H9 (cell line): ENCODE measurements around the gene RARS2. TPM values are rescaled to one million over a fixed set of nuclear protein-coding genes. Genes with fewer than 3 reads are reported as not detected.
A peak's percentile ranks its signal among the peaks of the same experiment; 100 is the strongest.

ENCODE experiments used
- DNase-seq: peaks from one replicate; pipeline ENCODE4 v3.0.0-alpha.2; 2017
- H2AFZ ChIP-seq: one replicate; pipeline ENCODE4 v1.6.1; 2013; ENCODE audit warnings: mild to moderate bottlenecking, low read length, control low read depth, moderate library complexity
- H2AK5ac ChIP-seq: 2 replicates; pipeline ENCODE4 v1.6.1; 2013; ENCODE audit warnings: low read length, control low read depth, mixed read lengths; ENCODE audit not compliant: insufficient read length
- H2BK120ac ChIP-seq: one replicate; pipeline ENCODE4 v1.6.1; 2013; ENCODE audit warnings: low read depth, mild to moderate bottlenecking, low read length, control low read depth, inconsistent platforms; ENCODE audit not compliant: poor library complexity, severe bottlenecking
- H2BK12ac ChIP-seq: 2 replicates; pipeline ENCODE4 v1.6.1; 2013; ENCODE audit warnings: low read length, control low read depth, mixed read lengths, low read depth; ENCODE audit not compliant: insufficient read length
- H2BK15ac ChIP-seq: 2 replicates; pipeline ENCODE4 v1.6.1; 2013; ENCODE audit warnings: low read depth, low read length, control low read depth
- H2BK20ac ChIP-seq: one replicate; pipeline ENCODE4 v1.6.1; 2013; ENCODE audit warnings: low read depth, mild to moderate bottlenecking, low read length, control low read depth, inconsistent platforms; ENCODE audit not compliant: poor library complexity, severe bottlenecking
- H2BK5ac ChIP-seq: 2 replicates; pipeline ENCODE4 v1.6.1; 2013; ENCODE audit warnings: low read length, control low read depth, mixed read lengths; ENCODE audit not compliant: insufficient read length
- H3K14ac ChIP-seq: 2 replicates; pipeline ENCODE4 v1.6.1; 2013; ENCODE audit warnings: low read length, control low read depth; ENCODE audit not compliant: insufficient read depth
- H3K18ac ChIP-seq: 2 replicates; pipeline ENCODE4 v1.6.1; 2013; ENCODE audit warnings: low read depth, mild to moderate bottlenecking, mixed read lengths, low read length, control low read depth; ENCODE audit not compliant: insufficient read length
- H3K23ac ChIP-seq: 2 replicates; pipeline ENCODE4 v1.6.1; 2013; ENCODE audit warnings: low read length, control low read depth, mixed read lengths, low read depth; ENCODE audit not compliant: insufficient read length
- H3K23me2 ChIP-seq: 2 replicates; pipeline ENCODE4 v1.6.1; 2013; ENCODE audit warnings: low read depth, mild to moderate bottlenecking, mixed read lengths, low read length, control low read depth; ENCODE audit not compliant: insufficient read length, poor library complexity, severe bottlenecking
- H3K27ac ChIP-seq: 2 replicates; pipeline ENCODE4 v1.5.1; 2013; ENCODE audit warnings: low read length, control low read depth, mixed read lengths, low read depth; ENCODE audit not compliant: insufficient read length
- H3K27me3 ChIP-seq: 2 replicates; pipeline ENCODE4 v1.6.1; 2013; ENCODE audit warnings: low read length, control low read depth, inconsistent platforms; ENCODE audit not compliant: insufficient read depth
- H3K4ac ChIP-seq: 2 replicates; pipeline ENCODE4 v1.6.1; 2013; ENCODE audit warnings: low read depth, mild to moderate bottlenecking, control low read depth, inconsistent platforms, low read length, moderate library complexity
- H3K4me1 ChIP-seq: 2 replicates; pipeline ENCODE4 v1.6.1; 2013; ENCODE audit warnings: low read length, control low read depth, inconsistent platforms; ENCODE audit not compliant: insufficient read depth
- H3K4me2 ChIP-seq: 2 replicates; pipeline ENCODE4 v1.6.1; 2013; ENCODE audit warnings: low read length, control low read depth, mixed read lengths; ENCODE audit not compliant: insufficient read length, insufficient read depth
- H3K56ac ChIP-seq: 2 replicates; pipeline ENCODE4 v1.6.1; 2013; ENCODE audit warnings: low read depth, mild to moderate bottlenecking, mixed read lengths, low read length, control low read depth; ENCODE audit not compliant: insufficient read length
- H3K79me1 ChIP-seq: 2 replicates; pipeline ENCODE4 v1.6.1; 2013; ENCODE audit warnings: low read depth, mild to moderate bottlenecking, moderate library complexity, low read length, control low read depth, inconsistent platforms; ENCODE audit not compliant: insufficient read depth, poor library complexity, severe bottlenecking
- H3K79me2 ChIP-seq: 2 replicates; pipeline ENCODE4 v1.6.1; 2013; ENCODE audit warnings: low read length, control low read depth, inconsistent platforms; ENCODE audit not compliant: insufficient read depth
- H3K9ac ChIP-seq: 2 replicates; pipeline ENCODE4 v1.6.1; 2013; ENCODE audit warnings: low read length, control low read depth, mixed read lengths; ENCODE audit not compliant: insufficient read length; ENCODE audit errors: extremely low read depth
- H3K9me3 ChIP-seq: one replicate; pipeline ENCODE4 v1.6.1; 2013; ENCODE audit warnings: low read depth, low read length, inconsistent platforms; ENCODE audit not compliant: control insufficient read depth
- H3T11ph ChIP-seq: one replicate; pipeline ENCODE4 v1.6.1; 2013; ENCODE audit warnings: mild to moderate bottlenecking, low read length, control low read depth, inconsistent platforms
- H4K20me1 ChIP-seq: one replicate; pipeline ENCODE4 v1.6.1; 2013; ENCODE audit not compliant: control insufficient read depth, insufficient read length, insufficient read depth
- H4K5ac ChIP-seq: 2 replicates; pipeline ENCODE4 v1.6.1; 2013; ENCODE audit warnings: low read depth, mild to moderate bottlenecking, mixed read lengths, low read length, control low read depth; ENCODE audit not compliant: insufficient read length
- H4K8ac ChIP-seq: replicated peaks from 2 replicates; pipeline ENCODE4 v1.6.1; 2013; ENCODE audit warnings: low read length, control low read depth, mixed read lengths, low read depth; ENCODE audit not compliant: insufficient read length
- H4K91ac ChIP-seq: 2 replicates; pipeline ENCODE4 v1.6.1; 2013; ENCODE audit warnings: low read depth, mild to moderate bottlenecking, moderate library complexity, mixed read lengths, low read length, control low read depth; ENCODE audit not compliant: insufficient read length
- H3K27ac Mint-ChIP-seq, 3 experiments: 2 replicates in 2 of 3; 3 replicates in 1 of 3; pipeline ENCODE4 v1.8.0; 2020 to 2021; ENCODE audit warnings: mixed read lengths in 3 of 3, mild to moderate bottlenecking in 1 of 3, moderate library complexity in 1 of 3
- H3K27me3 Mint-ChIP-seq: 2 replicates; pipeline ENCODE4 v1.8.0; 2021; ENCODE audit warnings: low read depth, mild to moderate bottlenecking, moderate library complexity, mixed read lengths
- H3K36me3 Mint-ChIP-seq, 3 experiments: 2 replicates in 2 of 3; 3 replicates in 1 of 3; pipeline ENCODE4 v1.8.0; 2020 to 2021; ENCODE audit warnings: low read depth in 3 of 3, mixed read lengths in 3 of 3; ENCODE audit not compliant: insufficient read depth in 1 of 3
- H3K4me1 Mint-ChIP-seq, 2 experiments: 2 replicates each; pipeline ENCODE4 v1.8.0; 2020; ENCODE audit warnings: mixed read lengths in 2 of 2
- H3K4me3 Mint-ChIP-seq, 2 experiments: 2 replicates in 1 of 2; 3 replicates in 1 of 2; pipeline ENCODE4 v1.8.0; 2020 to 2021; ENCODE audit warnings: mild to moderate bottlenecking in 2 of 2, mixed read lengths in 2 of 2, moderate library complexity in 1 of 2
- H3K9me3 Mint-ChIP-seq, 2 experiments: 2 replicates in 1 of 2; 3 replicates in 1 of 2; pipeline ENCODE4 v1.8.0; 2020; ENCODE audit warnings: mild to moderate bottlenecking in 2 of 2, mixed read lengths in 2 of 2, moderate library complexity in 1 of 2
- CTCF ChIP-seq: fragments of 200-600 bp; sonication (generic); conservative IDR thresholded peaks from 3 replicates; pipeline ENCODE4 v1.8.0; 2021; ENCODE audit warnings: antibody characterized with exemption, mild to moderate bottlenecking
- WGBS: extraction: QIAGEN DNeasy Blood & Tissue Kit; methylation state at CpG from one replicate; pipeline ENCODE4 v1.1.7; 2013; ENCODE audit warnings: missing lambda C conversion rate, low lambda C conversion rate, mixed read lengths; ENCODE audit not compliant: insufficient read length; ENCODE audit errors: extremely low coverage; 5-methylcytosine and 5-hydroxymethylcytosine counted together
- total RNA-seq: library from RNA; stranded (reverse); gene quantifications from 2 replicates; pipeline ENCODE4 v1.2.1, GENCODE V29; 2021

RARS2 gene
- total RNA-seq, 1 experiment from 2014 or later = 45.1 TPM

GRCh38 chr6:87588756-87589407 lies 905 bp downstream of the RARS2 start:
- Histone ChIP-seq H3K56ac (no peak overlapping the region), H3K4ac (no peak overlapping the region), H4K8ac (no peak overlapping the region), H2BK15ac (no peak overlapping the region), H4K5ac (no peak overlapping the region), H2AK5ac (no peak overlapping the region), H3K4me1 (peaks cover 4% of the 10 kb centered on the region), H3K79me2 (peaks cover 48% of the 10 kb centered on the region), H3K23me2 (peaks cover 7% of the 10 kb centered on the region), H3K14ac (peak overlapping the region; percentile 12; the same call in 1 of the 2 replicates), H4K20me1 (no peaks in the 10 kb centered on the region), H3K27me3 (no peaks in the 10 kb centered on the region), H2BK20ac (no peak overlapping the region), H2BK120ac (no peak overlapping the region), H2AFZ (no peak overlapping the region), H3K4me2 (peak overlapping the region; percentile 61), H3K9me3 (no peaks in the 10 kb centered on the region), H3K27ac (no peak overlapping the region), H3T11ph (no peak overlapping the region), H3K18ac (no peak overlapping the region), H3K23ac (no peak overlapping the region), H2BK12ac (no peak overlapping the region), H4K91ac (no peak overlapping the region), H3K9ac (peak overlapping the region; percentile 81), H2BK5ac (no peak overlapping the region), H3K79me1 (peaks cover 3% of the 10 kb centered on the region)
- Mint-ChIP-seq H3K4me1 (peaks cover 19 to 27% of the 10 kb centered on the region in 2 experiments), H3K27me3 (no peaks in the 10 kb centered on the region), H3K27ac (peak overlapping the region in 2 of 3 experiments; percentile 97 to 99; a peak in 2 of 7 replicates), H3K9me3 (no peaks in the 10 kb centered on the region; a peak in 1 of 5 replicates), H3K4me3 (peak overlapping the region; percentile 85 to 94), H3K36me3 (peaks cover 16 to 23% (median 22%) of the 10 kb centered on the region in 3 experiments)
- no CpG with 5 or more reads among the region's 10 CpGs for WGBS
- no peak for DNase-seq
- no peak for TF ChIP-seq CTCF
